HFFc6 (cell line): ENCODE data around the gene EVI5. TPM values are rescaled to one million over a fixed set of nuclear protein-coding genes. Genes with fewer than 3 reads are reported as not detected.

ENCODE experiments used
- DNase-seq: peaks from one replicate; pipeline ENCODE4 v3.0.0-alpha.2; 2018
- H3K27ac Mint-ChIP-seq: 2 replicates; pipeline ENCODE4 v1.8.0; 2020; ENCODE audit warnings: mild to moderate bottlenecking, mixed read lengths
- H3K27me3 Mint-ChIP-seq: 2 replicates; pipeline ENCODE4 v1.8.0; 2021; ENCODE audit warnings: mild to moderate bottlenecking, moderate library complexity, mixed read lengths; ENCODE audit not compliant: insufficient read depth
- H3K36me3 Mint-ChIP-seq: 2 replicates; pipeline ENCODE4 v1.8.0; 2021; ENCODE audit warnings: low read depth, mixed read lengths
- H3K4me1 Mint-ChIP-seq: 2 replicates; pipeline ENCODE4 v1.8.0; 2020; ENCODE audit warnings: low read depth, mixed read lengths
- H3K4me3 Mint-ChIP-seq: 2 replicates; pipeline ENCODE4 v1.8.0; 2020; ENCODE audit warnings: mild to moderate bottlenecking, moderate library complexity, mixed read lengths
- H3K9me3 Mint-ChIP-seq: 2 replicates; pipeline ENCODE4 v1.8.0; 2020; ENCODE audit warnings: mild to moderate bottlenecking, mixed read lengths
- CTCF ChIP-seq: fragments of 200-600 bp; sonication (generic); IDR thresholded peaks from 2 replicates; pipeline ENCODE4 v1.5.0; 2021; ENCODE audit warnings: antibody characterized with exemption, mild to moderate bottlenecking
- total RNA-seq, 6 experiments: library from RNA; stranded (reverse); fragmentation: NEBNext Ultra II Directional; extraction: Animal tissue kit (Norgen Biotek cat#: 25700); gene quantifications; 2 replicates in 1 of 6; 3 replicates in 5 of 6; pipeline ENCODE4 v1.2.3, GENCODE V29; 2021

EVI5 gene
- total RNA-seq, 6 experiments from 2014 or later = 31.7 to 43.7 (median 34.0) TPM

GRCh38 chr1:92792340-92792782, 7.5 kb upstream of the EVI5 start:
- no peak for TF ChIP-seq CTCF
- Mint-ChIP-seq H3K36me3 (0 out of 2 replicates have a peak, but pooled peaks cover 4% of the 10 kb centered on the region), H3K27ac (no peak overlapping the region), H3K4me1 (peaks cover 23% of the 10 kb centered on the region), H3K4me3 (no peak overlapping the region), H3K9me3 (no peaks in the 10 kb centered on the region), H3K27me3 (peaks cover 5% of the 10 kb centered on the region)
- no peak for DNase-seq

- H3K27ac Mint-ChIP-seq = no peak overlapping the region
- H3K4me3 Mint-ChIP-seq = no peak overlapping the region
Observed at GRCh38 chr1:92791487-92792066, 6.7 kb upstream of the EVI5 start.

DNA sequence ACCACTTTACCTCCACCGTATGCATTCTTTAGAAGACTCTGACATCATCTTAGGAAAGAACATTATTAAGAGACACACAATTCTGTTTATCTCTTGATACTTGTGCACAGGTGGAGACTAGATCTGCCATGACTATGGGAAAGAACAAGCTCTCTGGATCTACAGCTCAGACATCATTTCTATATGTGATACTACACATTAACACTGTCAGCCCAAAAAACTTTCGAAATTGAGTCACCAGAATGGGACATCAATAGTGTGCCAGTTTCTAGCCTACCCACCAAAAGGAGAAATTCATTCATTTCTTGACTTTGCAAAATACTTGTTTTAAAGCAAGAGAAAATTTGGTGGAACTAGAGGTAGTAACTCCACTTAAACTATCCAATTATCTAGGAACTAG, 6.0 kb upstream of the EVI5 start:
- Mint-ChIP-seq H3K27ac (no peak overlapping the region), H3K9me3 (no peaks in the 10 kb centered on the region), H3K4me1 (peaks cover 25% of the 10 kb centered on the region), H3K27me3 (peaks cover 5% of the 10 kb centered on the region), H3K36me3 (0 out of 2 replicates have a peak, but pooled peaks cover 4% of the 10 kb centered on the region), H3K4me3 (no peak overlapping the region)
- no peak for DNase-seq
- TF ChIP-seq CTCF = no peak

More at GRCh38 chr1:92791487-92792066, 6.7 kb upstream of the EVI5 start:
- no peak for DNase-seq
- peaks cover 23% of the 10 kb centered on the region for H3K4me1 Mint-ChIP-seq
- H3K36me3 Mint-ChIP-seq = 0 out of 2 replicates have a peak, but pooled peaks cover 4% of the 10 kb centered on the region
- H3K9me3 Mint-ChIP-seq = no peaks in the 10 kb centered on the region
- peaks cover 3% of the 10 kb centered on the region; the same call in 1 of the 2 replicates for H3K27me3 Mint-ChIP-seq
- no peak for TF ChIP-seq CTCF

DNA sequence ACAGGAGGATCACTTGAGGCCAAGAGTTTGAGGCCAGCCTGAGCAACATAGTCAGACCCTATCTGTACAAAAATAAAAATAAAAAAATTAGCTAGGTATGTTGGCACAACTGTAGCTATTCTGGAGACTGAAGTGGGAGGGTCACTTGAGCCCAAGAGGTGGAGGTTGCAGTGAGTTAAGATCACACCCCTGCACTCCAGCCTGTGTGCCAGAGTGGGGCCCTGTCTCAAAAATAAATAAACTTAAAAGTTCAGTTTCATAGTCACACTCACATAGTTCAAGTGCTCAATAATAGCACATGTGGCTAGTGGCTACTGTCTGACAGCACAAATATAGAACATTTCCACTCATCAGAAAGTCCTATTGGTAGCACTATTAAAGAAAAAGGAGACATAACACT, 5.2 kb upstream of the EVI5 start:
- TF ChIP-seq CTCF = no peak

GRCh38 chr1:92786111-92786901, 1.4 kb upstream of the EVI5 start:
- peaks cover 2% of the 10 kb centered on the region for H3K27me3 Mint-ChIP-seq
- H3K9me3 Mint-ChIP-seq = no peaks in the 10 kb centered on the region
- H3K4me1 Mint-ChIP-seq = peaks cover 24% of the 10 kb centered on the region
- peak overlapping the region; percentile 47; the same call in 1 of the 2 replicates for H3K27ac Mint-ChIP-seq
- no peaks in the 10 kb centered on the region for H3K36me3 Mint-ChIP-seq
- DNase-seq = no peak
- TF ChIP-seq CTCF = no peak
- H3K4me3 Mint-ChIP-seq = peak overlapping the region; percentile 17

More for the DNA sequence above, 5.2 kb upstream of the EVI5 start:
- Mint-ChIP-seq H3K36me3 (0 out of 2 replicates have a peak, but pooled peaks cover 4% of the 10 kb centered on the region), H3K27me3 (peaks cover 5% of the 10 kb centered on the region), H3K9me3 (no peaks in the 10 kb centered on the region), H3K27ac (no peak overlapping the region), H3K4me1 (peaks cover 23% of the 10 kb centered on the region), H3K4me3 (no peak overlapping the region)
- no peak for DNase-seq
